Activated CD4-positive, alpha-beta T cell treated with anti-CD3 and anti-CD28 coated beads, Interleukin-2, amount 50 U/mL, for 1 hour (primary cell): ENCODE results near the gene DCTN3.
"Not testable (repeated sequence)": the region's sequence is repeated elsewhere in the genome, so short reads cannot be mapped to it uniquely, and the experiment has no call there.

Experiments
- DNase-seq: peaks from one replicate; pipeline ENCODE4 v3.0.0-alpha.2; 2020

DCTN3 gene

GRCh38 chr9:34646211-34647083 lies 26.2 kb upstream of the DCTN3 start, which contains the start of gene GALT:
Gene GALT, plus strand, starts transcription at chr9:34646675. Its CDS starts 30 bp downstream, at chr9:34646705.
- peak; percentile 97 for DNase-seq

GRCh38 chr9:34644766-34645314 lies 24.5 kb upstream of the DCTN3 start:
- no peak for DNase-seq

DNA sequence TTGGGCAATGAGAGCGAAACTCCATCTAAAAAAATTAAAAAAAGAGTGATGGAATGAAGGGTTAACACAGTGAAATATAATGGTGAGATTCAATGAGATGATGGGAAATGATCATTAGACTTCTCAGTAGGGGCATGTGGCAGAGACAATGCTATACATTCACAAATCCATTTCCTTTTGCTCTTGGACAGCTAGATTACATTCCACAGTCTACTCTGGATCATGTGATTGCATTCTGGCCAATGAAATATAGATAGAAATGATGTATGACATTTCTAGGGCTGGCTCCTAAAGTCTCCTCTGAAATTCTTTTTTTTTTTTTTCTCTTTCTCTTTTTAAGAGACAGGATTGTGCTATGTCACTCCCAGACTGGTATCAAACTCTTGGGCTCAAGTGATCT lies 22.4 kb upstream of the DCTN3 start:
- DNase-seq = no peak

DNA sequence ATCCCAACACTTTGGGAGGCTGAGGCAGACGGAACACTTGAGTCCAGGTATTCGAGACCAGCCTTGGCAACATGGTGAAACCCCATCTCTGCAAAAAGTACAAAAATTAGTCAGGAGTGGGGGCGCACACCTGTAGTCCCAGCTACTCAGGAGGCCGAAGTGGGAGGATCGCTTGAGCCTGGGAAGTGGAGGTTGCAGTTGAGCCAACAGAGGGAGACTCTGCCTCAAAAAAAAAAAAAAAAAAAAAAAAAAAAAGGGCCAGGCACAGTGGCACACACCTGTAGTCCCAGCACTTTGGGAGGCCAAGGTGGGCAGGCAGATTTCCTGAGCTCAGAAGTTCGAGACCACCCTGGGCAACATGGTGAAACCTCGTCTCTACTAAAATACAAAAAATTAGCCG lies 19.0 kb upstream of the DCTN3 start:
- not testable (repeated sequence) for DNase-seq

DNA sequence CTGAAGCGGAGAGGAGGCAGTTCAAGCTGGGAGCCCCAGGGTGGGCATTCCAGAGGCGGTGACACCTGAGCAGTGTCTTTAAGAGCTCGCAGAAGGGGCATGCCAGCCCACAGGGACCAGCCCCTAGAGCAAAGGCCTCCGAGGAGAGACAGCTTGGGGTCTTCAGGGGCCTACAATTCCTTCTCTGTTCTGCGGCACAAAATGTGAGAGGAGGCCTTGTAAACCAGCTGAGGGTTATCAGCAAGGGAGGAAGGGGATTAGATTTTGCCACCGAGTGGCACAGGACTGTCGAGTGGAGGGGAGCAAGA lies 17.8 kb upstream of the DCTN3 start:
- no peak for DNase-seq

GRCh38 chr9:34637356-34638137 lies 17.3 kb upstream of the DCTN3 start, which contains the start of gene SIGMAR1:
Gene SIGMAR1, minus strand, starts transcription at chr9:34637787. Its CDS starts 90 bp downstream, at chr9:34637697.
- DNase-seq = peak; percentile 91

- DNase-seq = no peak
Observed at GRCh38 chr9:34636791-34637355, 16.6 kb upstream of the DCTN3 start.

GRCh38 chr9:34635556-34635955 lies 15.3 kb upstream of the DCTN3 start:
- no peak for DNase-seq

DNA sequence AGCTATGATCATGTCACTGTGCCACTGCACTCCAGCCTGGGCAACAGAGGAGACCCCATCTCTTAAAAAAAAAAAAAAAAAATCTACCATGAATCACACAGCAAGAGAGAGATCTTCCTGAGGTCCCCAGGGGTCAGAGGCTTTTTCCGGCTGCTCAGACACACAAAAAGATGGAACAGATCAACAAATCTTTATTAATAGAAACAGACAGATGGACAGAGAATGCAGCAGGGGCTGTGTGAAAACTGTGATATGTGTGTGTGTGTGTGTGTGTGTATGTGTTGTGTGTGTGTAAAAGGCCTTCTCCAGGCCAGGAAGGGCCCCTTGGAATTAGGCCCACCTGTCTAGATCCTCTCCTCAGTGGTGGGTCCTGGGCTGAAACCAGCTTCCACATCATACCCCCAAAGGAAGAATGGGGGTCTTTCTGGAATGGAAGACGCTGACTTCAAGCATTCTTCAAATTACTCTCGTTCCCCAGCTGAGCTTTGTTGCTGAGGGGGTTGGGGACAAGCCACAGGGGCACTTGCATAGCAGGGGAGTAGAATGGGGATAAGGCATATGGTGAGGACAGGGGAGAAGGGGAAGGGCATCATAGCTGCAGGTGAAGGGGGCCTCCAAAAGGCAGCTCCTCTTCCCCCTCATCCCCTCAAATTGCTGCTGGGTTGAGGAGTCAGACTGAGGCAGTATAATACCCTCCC lies 14.4 kb upstream of the DCTN3 start:
- no peak for DNase-seq

GRCh38 chr9:34633851-34634550 lies 13.7 kb upstream of the DCTN3 start:
- DNase-seq = peak; percentile 76

- no peak for DNase-seq
Observed at GRCh38 chr9:34633166-34633565, 12.9 kb upstream of the DCTN3 start.

DNA sequence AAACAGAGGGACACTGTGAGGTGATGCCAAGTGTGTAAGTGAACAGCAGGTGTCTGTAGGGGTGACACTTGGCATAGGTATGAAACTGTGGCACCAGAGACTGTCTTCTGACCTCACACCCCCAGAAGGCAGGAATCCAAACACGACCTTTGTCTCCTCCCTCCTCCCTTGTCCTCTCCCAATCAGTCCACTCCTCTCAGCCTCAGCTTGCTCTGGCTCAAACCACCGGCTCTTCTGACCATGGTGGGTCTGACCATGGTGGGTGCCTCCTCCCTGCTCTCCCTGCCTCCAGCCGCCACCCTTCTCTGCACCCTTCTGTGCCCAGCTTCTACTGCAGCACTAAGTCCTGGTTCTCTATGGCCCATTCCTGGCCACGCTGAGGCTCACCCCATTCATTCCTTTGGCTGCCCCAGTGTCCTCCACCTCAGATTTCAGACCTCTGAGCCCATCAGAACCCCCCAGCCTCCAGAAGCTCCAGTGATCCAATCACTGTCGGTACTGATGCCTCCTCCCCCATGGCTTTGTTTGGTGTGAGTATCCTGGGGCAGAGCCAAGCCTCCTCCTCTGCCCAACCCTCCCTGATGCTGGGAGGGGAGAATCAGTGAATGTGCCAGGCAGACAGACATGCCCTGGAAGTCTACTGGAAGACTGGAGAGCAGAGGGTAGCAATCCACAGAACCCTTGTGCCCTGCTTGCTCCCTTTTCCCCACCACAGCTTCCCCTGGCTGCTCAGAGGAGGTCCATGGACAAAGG lies 10.3 kb upstream of the DCTN3 start:
- no peak for DNase-seq

DNA sequence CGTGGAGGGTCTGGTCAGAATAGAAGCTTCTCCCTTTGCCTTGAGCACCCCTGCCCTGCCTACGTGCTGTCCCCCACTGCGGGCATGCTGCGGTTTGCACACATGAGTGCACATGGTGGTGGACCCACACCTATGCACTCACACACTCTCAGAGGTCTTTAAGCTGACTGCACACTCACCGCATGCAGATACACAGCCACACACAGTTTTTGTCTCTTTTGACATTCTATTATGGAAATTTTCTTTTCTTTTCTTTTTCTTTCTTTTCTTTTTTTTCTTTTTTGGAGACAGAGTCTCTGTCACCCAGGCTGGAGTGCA lies 9.2 kb upstream of the DCTN3 start:
- no peak for DNase-seq

GRCh38 chr9:34628656-34629490 lies 8.6 kb upstream of the DCTN3 start, which contains the start of gene ARID3C:
Gene ARID3C, minus strand, starts transcription at chr9:34629066. Its CDS starts 1,052 bp downstream, at chr9:34628014.
- peak; percentile 34 for DNase-seq

- no peak for DNase-seq
Observed at GRCh38 chr9:34627716-34628655, 7.7 kb upstream of the DCTN3 start.

- no peak for DNase-seq
Observed at GRCh38 chr9:34625186-34625486, 4.8 kb upstream of the DCTN3 start.

DNA sequence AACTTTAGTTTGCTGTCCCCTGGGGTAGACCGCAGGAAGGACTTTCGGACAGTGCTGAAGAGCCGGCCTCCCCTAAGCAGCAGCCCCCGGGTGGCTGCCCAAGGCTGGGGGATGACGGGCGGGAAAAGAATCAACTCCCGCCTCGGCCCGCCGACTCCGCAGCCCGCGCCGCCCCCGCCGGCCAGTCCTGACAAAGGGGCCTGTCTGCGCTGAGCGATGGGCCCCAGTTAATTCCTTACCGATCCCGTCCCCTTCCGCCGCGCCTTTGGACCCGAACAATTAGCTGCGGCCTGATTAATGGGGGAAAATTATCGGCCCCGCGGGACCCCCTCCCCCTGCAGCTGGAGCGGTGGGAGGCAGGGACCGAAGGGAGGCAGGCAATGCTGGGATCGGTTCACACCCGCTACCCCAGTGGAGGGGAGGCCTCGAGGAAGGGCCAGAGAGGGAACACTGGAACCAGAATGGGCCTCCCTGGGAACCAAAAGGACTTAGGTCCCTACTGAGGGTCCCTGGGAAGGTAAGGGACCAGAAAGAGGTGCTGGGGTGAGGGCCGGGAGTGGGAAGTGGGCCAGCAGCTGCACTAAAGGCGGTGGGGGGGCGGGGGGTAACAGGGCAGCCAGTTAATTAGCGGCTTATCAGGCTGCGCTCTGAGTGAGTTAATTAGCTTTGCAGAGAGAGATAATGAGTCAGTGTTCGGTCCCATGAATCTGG lies 4.3 kb upstream of the DCTN3 start:
- no peak for DNase-seq

DNA sequence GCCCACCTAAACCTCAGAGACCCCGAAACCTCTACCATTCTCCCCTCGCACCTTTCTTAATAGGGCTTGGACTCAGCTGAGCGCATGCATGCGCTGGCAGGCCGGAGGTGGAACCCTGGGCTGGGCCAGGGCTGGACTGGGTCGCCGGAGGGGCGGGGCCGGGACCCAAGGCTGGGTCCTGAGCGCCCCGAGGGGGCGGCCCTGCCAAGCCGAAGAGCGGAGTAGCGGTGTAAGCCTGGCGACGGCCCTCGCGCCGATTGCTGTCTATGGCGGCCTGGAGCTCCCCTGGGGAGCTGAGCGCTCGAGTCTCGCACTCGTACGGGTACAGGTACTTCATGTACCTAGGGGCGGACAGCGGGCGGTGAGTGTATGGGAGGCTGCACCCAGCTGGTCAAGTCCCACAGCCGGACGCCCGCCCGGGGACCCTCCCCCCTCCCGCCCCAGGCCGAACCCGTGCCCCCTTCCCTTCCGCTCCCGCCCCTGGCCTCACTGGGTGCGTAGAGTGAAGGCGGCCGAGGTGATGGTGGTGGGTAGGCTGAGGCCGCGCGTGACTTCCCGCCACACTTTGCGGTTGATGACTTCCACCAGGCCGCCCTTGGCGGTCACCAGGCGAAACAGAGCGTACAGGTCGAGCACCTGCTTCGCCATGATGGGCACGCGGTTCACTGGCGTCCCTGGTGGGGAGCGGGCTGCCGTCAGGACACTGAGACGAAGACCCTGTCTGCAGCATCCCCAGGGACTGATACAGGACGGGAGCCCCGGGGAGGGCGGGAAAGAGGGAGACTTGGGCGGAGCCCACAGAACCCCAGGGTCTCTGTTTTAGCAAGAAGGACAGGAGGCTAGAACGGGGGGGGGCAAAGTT lies 3.3 kb upstream of the DCTN3 start:
- DNase-seq = peak; percentile 18
